ENCODE measurements around the gene ISLR.

ISLR gene

GRCh38 chr15:74131628-74132413, 41.7 kb upstream of the ISLR start:
- no peak for TF ChIP-seq CTCF (IDR thresholded peaks at IDR 0.05)
- Histone ChIP-seq H3K9me3 (peaks cover 0 to 17% (median 5%) of the 10 kb centered on the region in 3 donors), H3K4me1 (peaks cover 0 to 66% (median 44%) of the 10 kb centered on the region in 4 donors), H3K27ac (no peak overlapping the region), H3K27me3 (peaks cover 0 to 90% of the 10 kb centered on the region in 2 donors), H3K4me3 (no peak overlapping the region), H3K36me3 (no peaks in the 10 kb centered on the region)
- intact Hi-C loops (cut with DNase I; ENCODE audit: low total_unique reads): no loop called here
- no peak for DNase-seq

GRCh38 chr15:74132681-74133651, 40.5 kb upstream of the ISLR start:
- Histone ChIP-seq H3K27ac (no peak overlapping the region), H3K9me3 (peaks cover 0 to 17% (median 5%) of the 10 kb centered on the region in 3 donors), H3K4me1 (peaks cover 0 to 66% (median 46%) of the 10 kb centered on the region in 4 donors), H3K4me3 (no peak overlapping the region), H3K36me3 (no peaks in the 10 kb centered on the region), H3K27me3 (peaks cover 0 to 96% of the 10 kb centered on the region in 2 donors)
- intact Hi-C loops (cut with DNase I; ENCODE audit: low total_unique reads): no loop called here
- DNase-seq: no peak
- TF ChIP-seq CTCF (IDR thresholded peaks at IDR 0.05): no peak

GRCh38 chr15:74133694-74134386, 39.7 kb upstream of the ISLR start:
- H3K27ac ChIP-seq: no peak overlapping the region
- H3K4me3 ChIP-seq: no peak overlapping the region
- peaks cover 0 to 91% of the 10 kb centered on the region in 2 donors for H3K27me3 ChIP-seq
- H3K36me3 ChIP-seq: no peaks in the 10 kb centered on the region
- no peak for TF ChIP-seq CTCF (IDR thresholded peaks at IDR 0.05)
- peaks cover 0 to 17% (median 5%) of the 10 kb centered on the region in 3 donors for H3K9me3 ChIP-seq
- peaks cover 0 to 57% (median 40%) of the 10 kb centered on the region in 4 donors for H3K4me1 ChIP-seq
- no peak for DNase-seq
- intact Hi-C loops (cut with DNase I; ENCODE audit: low total_unique reads): no loop called here

- DNase-seq: peak; percentile 51 to 69
- peak; percentile 24 to 46 for TF ChIP-seq CTCF (IDR thresholded peaks at IDR 0.05)
- peaks cover 0 to 50% (median 34%) of the 10 kb centered on the region in 4 donors for H3K4me1 ChIP-seq
Measured at GRCh38 chr15:74134387-74135027, 39.0 kb upstream of the ISLR start.

More at GRCh38 chr15:74134387-74135027, 39.0 kb upstream of the ISLR start:
- Histone ChIP-seq H3K27ac (no peak overlapping the region), H3K36me3 (no peaks in the 10 kb centered on the region), H3K4me3 (no peak overlapping the region), H3K9me3 (peaks cover 0 to 17% (median 5%) of the 10 kb centered on the region in 3 donors), H3K27me3 (peaks cover 0 to 91% of the 10 kb centered on the region in 2 donors)
- intact Hi-C loops (cut with DNase I; ENCODE audit: low total_unique reads): no loop called here
